UCSD-AML1 (cell line): ENCODE data around the gene NCOA7.

Source experiments
- DNase-seq: peaks from one replicate; lab custom pipeline; 2025; ENCODE audit not compliant: unreplicated experiment; lab: John Stamatoyannopoulos, UW

The NCOA7 gene

DNA sequence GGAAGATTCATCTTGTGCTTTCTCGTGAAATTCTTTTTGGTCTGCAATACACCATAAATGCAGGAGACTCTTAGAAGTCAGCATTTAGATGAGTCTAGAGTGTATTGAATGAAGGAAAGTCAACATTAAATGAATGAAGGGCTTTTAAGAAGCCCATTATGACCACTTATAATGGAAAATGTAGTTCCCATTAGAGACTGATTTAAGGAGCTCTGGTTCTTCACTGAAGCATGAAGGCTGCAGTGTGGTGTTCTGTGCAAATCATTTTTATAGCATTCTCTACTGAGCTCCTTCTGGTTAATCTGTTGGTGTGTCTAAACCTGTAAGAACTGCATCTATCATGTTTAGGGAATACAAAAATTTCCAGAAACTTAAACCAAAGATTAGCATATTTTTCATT is 19.7 kb downstream of the NCOA7 start:
- DNase-seq, result no peak

DNA sequence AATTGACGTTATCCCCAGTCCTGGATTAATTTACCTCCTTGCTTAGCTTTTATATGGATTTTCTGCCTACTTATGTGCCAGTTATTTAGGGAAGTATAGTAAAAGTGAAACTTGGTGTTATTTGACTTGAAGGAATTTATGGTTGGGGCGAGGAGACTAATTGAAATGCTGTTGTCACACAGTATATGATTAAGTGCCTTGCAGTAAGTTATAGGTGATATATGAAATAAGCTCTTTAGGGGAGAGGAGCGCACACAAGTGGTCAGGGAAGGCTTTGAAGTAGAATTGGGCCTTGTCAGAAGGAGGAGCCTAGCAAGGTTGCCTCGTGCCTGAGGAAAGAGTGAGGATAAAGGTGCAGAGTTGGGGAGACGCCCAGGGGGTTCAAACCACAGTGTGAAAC is 20.5 kb downstream of the NCOA7 start:
- DNase-seq, result no peak

DNA sequence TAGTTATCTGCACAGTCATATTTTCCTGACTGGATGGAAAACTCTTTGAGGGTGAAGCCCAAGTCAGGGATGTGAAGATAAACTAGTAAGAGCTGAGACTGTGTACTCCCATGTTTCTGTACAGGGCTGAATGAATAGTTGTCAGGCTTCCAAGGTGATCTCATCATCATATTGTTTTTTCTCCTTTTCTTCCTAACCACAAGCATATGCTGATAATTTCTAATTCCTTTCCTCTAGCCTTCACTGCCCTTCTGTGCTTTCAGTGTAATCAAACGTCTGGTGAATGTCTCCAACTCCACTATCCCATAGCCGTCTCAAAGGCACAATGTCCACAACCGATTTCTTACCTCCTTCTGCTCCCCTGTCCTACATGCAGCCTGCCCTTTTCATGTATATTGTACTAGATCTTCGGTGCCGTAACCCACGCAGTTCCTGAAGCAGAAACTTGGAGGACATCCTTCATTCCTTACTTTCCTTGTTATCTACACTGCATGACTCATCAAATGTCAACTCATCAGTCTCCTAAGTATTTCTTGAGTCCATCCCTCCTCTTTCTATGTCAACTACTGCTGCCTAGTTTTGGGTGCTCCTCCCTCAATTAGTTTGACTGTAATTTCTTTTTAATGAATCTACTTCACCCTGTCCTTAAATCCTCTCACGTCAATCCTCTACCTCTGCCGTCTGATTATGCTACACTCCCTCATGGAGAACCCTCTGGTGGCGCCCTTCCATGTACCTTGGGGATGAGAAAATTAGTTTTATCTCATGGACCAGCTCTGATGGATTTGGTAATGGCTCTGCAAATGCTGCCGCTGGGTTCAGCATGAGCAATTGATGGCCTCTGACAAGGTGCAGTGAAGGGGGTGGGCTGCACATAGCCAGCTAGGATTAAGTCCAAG is 21.9 kb downstream of the NCOA7 start:
- no peak for DNase-seq

DNA sequence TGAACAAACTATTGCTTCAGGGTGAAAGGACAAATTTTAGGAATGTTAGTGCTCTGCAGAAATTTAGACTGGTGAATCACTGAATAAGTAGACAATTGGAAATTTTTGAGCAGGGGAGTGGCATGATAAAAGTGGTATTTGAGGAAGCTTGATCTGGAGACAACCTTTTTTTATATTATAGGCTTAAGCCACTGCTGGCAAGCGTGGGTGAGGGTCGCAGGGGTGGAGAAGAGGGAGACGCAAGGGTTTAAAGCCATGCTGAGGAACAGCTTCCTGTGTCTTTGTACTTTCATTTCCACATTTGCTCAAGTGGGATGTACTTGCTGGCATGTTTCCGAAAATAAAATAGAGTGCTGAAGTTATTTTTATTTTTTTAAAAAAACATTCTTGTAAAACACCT is 23.7 kb downstream of the NCOA7 start:
- DNase-seq, result peak; percentile 9

DNA sequence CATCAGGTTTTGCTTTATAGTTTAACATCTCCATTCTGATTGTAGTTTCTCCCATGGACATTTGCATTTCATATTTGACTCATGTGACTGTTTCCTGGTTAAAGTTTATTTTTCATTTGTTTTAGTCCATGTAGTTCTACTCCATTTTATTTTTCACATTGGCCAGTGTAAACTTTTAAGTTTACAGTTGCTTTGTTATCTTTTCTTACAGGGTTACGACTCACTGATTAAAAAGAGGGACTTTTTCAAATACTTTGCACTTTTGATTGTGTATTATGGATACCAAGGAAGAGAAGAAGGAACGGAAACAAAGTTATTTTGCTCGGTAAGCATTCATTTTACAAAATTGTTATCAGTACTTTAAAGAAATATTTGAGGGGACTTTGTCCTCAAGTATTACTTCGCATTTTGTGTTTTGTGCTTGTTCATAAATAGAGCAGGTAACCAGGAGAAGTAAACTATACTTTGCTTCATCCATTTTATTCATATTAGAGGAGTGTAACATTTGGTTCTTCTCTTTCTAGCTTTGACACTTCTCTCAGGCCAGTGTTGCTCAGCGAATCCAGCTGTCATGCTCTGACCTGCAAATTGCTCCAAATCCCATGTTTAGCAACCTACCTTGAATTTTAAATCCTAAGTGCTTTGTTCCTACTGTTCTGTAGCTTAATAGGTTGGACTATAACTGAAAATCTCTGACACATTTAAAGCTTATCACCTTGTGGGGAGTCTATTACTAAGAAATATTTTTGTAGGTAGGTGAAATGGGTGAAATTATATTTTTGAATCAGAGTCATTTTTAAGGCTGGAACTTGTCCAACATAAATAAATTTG is 24.5 kb downstream of the NCOA7 start:
- no peak for DNase-seq

DNA sequence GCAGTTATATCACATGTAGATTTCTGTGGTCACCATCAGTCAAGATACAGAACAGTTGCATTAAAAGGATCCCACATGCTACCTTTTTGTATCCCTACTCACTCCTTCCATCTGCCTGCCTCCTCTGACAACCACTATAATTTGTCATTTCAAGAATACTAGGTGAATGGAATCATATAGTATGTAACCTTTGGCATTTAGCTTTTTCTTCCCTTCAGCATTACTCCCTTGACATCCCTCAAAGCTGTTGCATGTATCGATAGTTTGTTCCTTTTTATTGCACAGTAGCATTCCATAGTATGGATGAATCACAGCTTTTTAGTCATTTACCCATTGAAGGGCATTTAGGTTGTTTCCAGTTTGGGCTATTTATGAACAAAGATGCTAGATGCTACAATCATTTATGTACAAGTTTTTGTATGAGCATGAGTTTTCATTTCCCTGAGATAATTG is 26.1 kb downstream of the NCOA7 start:
- no peak for DNase-seq

DNA sequence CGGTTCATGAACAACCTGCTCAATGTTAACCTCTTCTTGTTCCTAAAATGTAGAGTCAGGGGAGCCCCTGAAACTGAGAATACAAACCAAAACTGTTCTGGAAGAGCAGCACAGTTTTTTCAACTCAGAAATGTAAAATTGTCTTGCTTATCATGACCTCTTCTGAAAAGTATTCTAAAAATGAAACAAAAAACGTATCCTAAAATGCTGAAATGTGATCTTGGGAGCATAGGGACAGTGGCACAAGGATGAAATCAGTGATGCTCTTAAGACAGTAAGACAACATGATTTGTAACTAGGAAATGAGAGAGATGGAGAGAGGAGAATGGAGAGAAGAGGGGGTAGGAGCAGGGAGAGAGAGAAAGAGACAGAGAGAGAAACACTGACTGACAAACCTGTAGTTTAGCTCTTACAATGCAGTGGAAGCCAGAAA is 27.5 kb downstream of the NCOA7 start:
- DNase-seq, result no peak

DNA sequence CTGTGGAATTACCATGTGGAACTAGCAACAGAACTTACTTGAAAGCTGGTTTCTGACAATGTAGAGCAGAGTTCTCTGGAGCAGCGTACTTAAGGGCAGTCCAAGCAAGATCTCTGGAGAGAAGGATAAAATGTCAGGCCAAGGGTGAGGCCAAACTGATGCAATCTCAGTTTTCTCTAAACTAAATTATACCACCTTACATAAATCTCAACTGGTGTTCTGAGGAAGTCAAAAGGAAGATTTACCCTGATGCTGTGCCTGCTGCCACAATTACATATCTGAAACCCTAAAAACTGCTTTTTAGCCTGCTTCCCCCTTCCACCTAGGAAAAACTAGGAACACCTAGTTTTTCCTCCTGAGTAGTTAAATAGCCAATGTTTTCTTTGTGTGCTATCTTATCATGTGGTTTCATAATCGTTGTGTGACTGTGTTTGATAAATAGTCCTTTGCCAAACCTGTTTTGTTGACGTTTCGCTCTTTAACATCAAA is 28.1 kb downstream of the NCOA7 start:
- DNase-seq, result no peak

DNA sequence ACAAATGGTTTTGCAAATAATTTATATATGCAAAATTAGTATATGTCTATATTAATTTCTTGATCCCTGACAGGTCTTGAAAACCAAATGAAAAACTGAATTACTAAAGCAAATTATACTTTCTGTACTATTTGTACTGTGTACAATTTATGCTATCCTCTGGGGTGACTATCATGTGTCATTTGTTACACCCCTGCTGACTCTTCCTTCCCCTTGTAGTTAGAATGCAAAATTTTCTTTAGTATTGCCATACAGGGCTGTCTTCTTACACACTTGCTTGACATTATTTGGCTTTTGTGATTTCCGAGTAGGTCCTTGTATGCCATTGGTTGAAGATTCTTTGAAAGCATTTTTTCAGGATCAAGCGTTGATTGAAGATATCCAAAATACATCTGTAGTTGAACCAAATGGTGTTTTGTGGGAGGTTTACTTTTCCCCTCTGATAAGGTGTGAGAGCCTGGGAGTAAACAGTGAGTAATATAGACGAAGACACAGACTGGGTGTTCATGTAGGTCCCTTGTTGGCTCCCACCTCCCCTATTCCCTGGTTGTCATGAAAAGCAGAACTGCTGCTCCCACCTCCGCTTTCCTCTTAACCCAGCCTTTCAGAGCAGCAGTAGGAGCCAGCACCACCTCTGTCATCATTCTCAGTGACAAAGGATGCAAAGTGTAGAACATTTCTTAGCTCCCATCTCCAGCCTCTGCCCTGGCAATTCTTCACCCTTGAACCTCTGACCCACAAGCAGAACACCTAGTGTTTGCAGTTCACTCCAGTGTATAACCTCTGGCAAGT is 29.0 kb downstream of the NCOA7 start:
- DNase-seq, result no peak

DNA sequence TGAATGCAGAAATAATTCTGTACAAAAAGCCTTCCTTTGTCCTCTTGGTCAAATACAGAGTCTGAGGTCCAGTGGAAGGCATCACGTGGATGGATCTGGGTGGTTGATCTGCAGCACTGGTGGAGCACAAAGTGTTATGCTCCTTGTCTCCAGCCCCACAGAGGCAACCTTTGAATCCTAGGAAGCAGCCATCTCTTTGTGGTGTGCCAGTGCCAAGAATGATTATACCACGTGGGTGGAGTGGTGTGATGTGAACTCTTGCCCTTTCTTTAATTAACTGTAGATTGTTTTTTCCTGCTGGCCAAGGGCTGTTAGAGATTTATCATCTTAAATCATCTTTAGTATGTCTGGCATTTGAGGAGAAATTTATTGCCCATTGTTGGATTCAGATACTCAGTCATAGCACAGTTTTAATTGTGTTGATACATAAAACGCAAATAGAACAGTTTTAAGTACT is 31.1 kb downstream of the NCOA7 start:
- peak; percentile 12 for DNase-seq

DNA sequence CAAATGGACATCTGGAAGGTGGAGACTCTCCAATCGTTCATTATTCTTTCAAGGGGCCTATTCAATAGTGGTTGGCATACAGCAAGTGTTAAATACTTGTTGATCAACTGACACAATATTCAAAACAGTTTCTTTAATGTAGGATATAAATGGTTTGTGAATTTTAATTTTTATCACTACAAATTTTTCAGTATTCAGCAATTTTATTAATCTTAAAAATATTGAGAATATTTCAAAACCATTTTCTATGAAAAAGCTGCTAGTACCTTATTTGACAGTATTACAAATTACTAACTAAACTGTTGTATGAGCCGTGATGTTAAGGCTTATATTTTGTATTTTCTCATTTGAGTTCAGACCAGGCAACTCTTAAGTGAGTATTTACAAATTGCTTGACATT is 32.4 kb downstream of the NCOA7 start:
- DNase-seq, result no peak

DNA sequence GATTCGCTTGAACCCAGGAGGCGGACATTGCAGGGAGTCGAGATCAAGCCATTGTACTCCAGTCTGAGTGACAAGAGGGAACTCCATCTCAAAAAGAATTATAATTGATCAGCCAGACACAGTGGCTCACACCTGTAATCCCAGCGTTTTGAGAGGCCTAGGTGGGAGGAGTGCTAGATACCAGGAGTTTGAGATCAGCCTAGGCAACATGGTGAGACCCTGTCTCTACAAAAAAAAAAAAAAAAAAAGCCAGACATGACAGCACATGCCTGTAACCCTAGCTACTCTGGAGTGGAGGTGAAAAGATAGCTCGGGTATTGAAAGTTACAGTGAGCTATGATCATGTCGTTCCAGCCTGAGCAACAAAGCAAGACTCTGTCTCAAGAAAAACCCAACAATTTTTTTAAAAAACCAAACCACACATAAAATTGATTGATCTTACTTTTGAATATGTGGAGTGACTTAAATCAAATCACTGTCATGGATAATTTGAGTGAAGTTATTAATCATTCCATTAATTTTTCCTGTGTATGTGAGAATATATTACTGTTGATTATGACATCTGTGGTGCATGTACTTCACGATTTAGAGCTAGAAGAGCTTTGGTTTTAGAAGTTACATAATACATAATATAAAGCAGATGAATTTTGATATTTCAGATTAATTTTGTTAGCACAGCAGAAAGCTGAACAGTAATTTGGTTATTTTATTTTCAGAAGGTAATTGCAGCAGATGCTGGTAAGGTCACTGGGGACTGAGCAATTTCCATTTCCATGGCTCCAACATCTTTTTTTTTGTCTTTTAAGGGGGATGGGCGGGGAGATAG is 34.4 kb downstream of the NCOA7 start:
- DNase-seq, result no peak

DNA sequence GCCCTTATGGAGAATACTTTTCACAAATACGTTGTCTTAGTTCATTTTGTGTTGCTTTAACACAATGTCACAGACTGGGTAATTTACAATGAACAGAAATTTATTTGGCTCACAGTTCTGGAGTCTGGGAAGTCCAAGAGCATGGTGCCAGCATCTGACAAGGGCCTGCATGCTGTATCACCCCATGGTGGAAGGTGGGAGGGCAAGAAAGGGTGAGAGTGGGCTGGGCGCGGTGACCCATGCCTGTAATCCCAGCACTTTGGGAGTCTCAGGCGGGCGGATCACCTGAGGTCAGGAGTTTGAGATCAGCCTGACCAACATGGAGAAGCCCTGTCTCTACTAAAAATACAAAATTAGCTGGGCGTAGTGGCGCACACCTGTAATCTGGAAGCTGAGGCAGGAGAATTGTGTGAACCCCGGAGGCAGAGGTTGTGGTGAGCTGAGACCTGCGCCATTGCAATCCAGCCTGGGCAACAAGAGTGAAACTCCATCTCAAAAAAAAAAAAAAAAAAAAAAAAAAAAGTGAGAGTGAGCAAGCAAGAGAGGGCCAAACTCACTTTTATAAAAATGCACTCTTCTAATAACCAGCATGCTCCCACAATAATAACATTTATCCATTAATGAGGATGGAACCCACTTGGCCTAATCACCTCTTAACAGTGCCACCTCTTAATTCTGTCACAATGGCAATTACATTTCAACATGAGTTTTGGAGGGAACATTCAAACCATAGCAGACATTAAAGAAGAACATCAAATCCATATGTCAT is 36.1 kb downstream of the NCOA7 start:
- no peak for DNase-seq

DNA sequence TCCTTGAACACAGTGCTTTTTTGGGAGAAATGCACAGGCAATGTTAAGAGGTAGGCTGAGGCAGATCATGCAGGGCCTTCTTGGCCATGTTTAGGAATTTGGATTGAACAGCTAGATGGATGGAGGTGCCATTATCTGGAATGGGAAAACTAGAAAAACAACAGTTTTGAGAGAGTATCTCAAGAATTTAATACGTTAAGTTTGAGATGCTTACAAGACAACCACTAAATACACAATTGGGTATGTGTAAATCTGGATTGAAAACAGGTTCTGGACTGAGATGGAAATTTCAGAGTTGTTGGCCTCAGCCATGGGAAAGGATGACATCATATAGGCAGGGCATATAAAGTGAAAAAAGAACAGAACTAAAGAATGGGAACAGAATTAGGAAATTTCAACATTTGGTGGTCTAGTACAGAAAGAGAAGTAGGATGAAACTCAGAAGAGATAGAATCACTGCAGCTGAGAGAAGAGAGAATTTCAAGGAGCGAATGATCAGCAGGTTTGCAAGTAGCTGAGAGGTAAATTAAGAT is 37.1 kb downstream of the NCOA7 start:
- no peak for DNase-seq

DNA sequence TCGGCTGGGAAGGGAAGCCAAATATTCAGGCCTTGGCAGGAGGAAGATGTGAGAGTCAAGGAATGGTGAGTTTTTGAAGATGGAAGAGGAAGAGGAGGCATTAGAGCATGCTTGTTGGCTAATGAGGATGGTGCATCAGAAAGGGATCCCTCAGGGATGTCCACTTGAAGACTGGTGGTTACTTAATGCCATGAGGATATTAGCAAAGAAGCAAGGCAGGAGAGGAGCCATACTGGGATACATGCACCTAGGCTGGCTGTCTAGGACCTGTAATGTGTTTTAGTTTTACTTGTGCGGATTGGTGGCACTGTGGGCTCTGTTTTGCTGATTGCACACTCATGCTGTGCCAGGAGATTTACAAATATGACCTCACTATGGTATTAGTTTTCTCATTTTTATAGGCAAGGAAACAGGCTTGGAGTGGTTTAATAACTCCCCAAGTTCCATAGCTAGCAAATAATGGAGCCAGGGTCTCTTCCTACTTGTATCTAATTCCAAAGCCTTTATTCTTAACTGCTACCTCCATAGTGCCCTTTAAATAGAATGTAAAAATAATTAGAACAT is 37.8 kb downstream of the NCOA7 start:
- DNase-seq, result no peak

DNA sequence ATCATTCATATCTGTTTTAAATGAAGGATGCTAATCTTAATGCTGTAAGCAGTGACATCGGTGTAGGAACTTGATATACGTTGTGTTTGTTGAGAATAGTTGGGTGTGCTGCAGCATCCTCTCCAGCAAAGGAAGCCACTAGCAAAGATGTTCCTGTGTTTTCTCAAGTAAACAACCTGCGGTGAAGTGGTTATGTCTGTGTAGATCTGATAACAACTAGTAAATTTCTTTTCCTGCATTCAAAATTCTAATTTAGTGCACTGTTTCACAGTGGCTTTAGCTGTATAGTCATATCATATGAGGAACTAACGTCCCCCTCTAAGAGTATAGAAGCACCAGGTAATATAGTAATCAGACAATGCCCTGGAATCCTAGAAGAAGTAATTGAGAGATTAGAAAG is 38.7 kb downstream of the NCOA7 start:
- no peak for DNase-seq

DNA sequence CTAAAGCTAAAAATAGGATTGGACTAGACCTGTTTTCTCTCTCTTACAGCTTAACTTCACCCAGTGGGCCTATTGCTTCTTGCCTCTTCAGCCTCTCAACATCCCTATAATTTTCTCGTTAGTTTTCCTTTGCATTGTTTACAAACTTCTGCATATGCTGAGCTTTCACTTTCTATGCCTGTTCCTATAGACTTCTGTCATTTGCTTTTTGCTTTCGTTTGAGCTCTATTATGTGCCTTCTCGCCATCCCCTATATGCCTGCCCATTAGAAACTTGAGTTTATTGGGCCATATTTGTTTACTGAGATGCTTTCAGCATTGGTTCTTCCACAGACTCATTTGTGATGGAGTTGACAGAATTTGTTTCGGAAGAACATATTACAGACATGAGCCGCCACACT is 40.9 kb downstream of the NCOA7 start:
- DNase-seq, result no peak

DNA sequence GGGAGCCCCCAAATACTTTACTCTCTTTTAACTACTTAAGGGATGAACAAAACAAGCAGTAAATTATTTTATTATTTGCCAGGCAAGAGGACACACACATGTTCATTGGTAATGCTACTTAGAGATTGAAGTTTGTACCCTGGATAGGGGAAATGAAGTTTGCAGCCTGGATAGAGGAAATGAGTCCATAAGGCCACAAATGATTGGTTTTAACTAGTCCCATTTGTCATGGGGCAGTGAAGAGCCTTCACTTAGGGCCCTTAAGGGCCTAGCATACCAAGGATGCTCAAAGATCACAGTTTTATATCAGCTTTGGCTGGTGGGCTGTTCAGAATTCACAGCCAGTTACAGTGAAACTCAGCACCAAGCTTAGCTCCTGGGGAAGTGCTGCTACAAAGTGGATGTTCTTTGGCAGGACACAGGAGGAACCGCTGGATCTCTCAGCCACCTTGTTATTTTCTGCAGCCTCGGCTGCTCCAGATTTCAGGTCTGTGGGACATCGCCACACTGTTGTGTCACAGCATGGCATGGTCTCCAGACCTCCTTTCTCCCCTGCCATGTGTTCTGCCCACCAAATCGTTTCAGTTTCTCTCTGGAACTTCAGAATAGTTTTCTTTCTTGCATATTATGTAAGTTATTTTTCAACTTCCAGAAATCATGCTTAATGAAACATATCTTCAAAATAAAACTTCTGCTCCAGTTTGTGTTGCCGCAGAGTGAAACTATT is 41.8 kb downstream of the NCOA7 start:
- DNase-seq, result peak; percentile 14
